GM21360 (cell line): ENCODE measurements around the gene CISD2.
"Not testable (repeated sequence)": the region's sequence is repeated elsewhere in the genome, so short reads cannot be mapped to it uniquely, and the experiment has no call there.

ENCODE experiments used
- ATAC-seq: cut with Tn5 transposase; IDR thresholded peaks from one replicate; pipeline ENCODE4 v1.9.1; 2021; ENCODE audit warnings: mild to moderate bottlenecking, moderate library complexity; ENCODE audit not compliant: unreplicated experiment

Gene CISD2

GRCh38 chr4:102901804-102902203, 33.0 kb downstream of the CISD2 start:
- no peak for ATAC-seq

- no peak for ATAC-seq
Measured at GRCh38 chr4:102918859-102919258, 50.1 kb downstream of the CISD2 start.

- ATAC-seq, result not testable (repeated sequence)
Measured at GRCh38 chr4:102919697-102920096, 50.9 kb downstream of the CISD2 start.

- ATAC-seq, result no peak
Measured at GRCh38 chr4:102935716-102936115, 66.9 kb downstream of the CISD2 start.

- ATAC-seq, result not testable (repeated sequence)
Measured at GRCh38 chr4:102938063-102938462, 69.3 kb downstream of the CISD2 start.
